ENCODE measurements around the gene KCNQ1.

The KCNQ1 gene

DNA sequence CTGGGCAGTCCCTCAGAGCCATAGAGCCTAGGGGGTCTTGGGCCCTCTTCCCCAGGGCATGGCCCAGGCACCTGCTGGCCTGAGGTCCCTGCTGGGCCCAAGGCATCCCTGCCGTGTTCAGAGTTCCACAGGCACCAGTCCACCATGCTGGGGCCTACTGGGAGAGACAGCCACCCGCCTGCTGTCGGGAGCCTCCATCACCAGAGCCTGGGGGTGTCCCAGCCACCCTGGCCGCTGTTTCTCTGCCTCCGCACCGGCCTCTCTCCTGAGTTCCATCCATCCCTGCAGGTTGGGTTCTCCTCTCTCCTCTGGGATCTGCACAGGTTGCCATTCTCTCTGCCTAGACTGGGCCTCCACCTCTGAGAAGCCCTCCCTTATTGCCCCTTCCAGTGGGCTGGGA is 68.6 kb downstream of the KCNQ1 start:
- Histone ChIP-seq H3K4me3 (ENCODE audit: low read length) (no peak overlapping the region), H3K4me1 (ENCODE audit: control insufficient read depth, insufficient read depth, low read length) (no peaks in the 10 kb centered on the region), H3K27me3 (ENCODE audit: control insufficient read depth, insufficient read depth, low read length) (no peaks in the 10 kb centered on the region), H3K36me3 (ENCODE audit: control insufficient read depth, insufficient read depth, low read length) (no peaks in the 10 kb centered on the region), H3K9ac (ENCODE audit: low read length) (no peak overlapping the region), H3K27ac (ENCODE audit: low read depth, low read length) (no peak overlapping the region)

GRCh38 chr11:2515401-2516275 is 70.8 kb downstream of the KCNQ1 start:
- Histone ChIP-seq H3K27ac (ENCODE audit: low read depth, low read length) (no peak overlapping the region), H3K9ac (ENCODE audit: low read length) (no peak overlapping the region), H3K36me3 (ENCODE audit: control insufficient read depth, insufficient read depth, low read length) (no peaks in the 10 kb centered on the region), H3K4me3 (ENCODE audit: low read length) (no peak overlapping the region), H3K27me3 (ENCODE audit: control insufficient read depth, insufficient read depth, low read length) (no peaks in the 10 kb centered on the region), H3K4me1 (ENCODE audit: control insufficient read depth, insufficient read depth, low read length) (no peaks in the 10 kb centered on the region)

DNA sequence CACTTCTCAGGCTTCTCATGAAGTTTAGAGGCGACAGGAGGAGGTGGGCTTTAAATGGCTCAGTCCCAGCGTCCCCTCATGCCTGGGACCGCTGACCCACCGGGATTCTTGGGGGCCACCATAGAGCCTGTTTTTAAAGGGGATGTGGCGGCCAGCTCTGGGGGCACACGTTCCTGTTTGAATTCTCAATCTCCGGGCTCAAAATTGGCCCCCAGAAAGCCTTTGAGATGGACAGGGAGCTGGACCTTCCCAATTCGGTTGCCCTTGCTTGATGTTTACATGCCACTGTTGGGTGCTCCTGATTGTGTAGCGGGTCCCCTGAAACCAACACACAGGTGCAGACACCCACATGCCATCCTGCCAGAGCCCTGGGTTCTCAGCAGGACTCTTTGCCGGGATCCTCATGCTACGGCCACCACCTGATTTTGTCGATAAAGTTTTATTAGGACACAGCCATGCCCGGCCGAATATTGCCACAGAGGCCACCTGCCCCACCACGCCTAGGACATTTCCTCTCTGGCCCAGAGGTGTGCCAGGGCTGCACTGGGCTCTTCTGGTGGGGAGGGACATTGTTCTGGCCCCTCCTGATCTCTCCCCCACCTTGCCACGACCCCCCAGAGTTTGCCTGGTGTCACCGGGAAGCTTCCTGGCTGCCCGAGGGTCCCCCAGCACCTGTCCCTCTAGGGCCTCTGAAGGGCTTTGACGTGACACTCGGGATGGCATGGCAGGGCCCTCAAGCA is 71.6 kb downstream of the KCNQ1 start:
- H3K27ac ChIP-seq (ENCODE audit: low read depth, low read length) = no peak overlapping the region
- no peak overlapping the region for H3K9ac ChIP-seq (ENCODE audit: low read length)

GRCh38 chr11:2517016-2517385 is 72.2 kb downstream of the KCNQ1 start:
- Histone ChIP-seq H3K27me3 (ENCODE audit: control insufficient read depth, insufficient read depth, low read length) (no peaks in the 10 kb centered on the region), H3K9ac (ENCODE audit: low read length) (no peak overlapping the region), H3K4me3 (ENCODE audit: low read length) (no peak overlapping the region), H3K36me3 (ENCODE audit: control insufficient read depth, insufficient read depth, low read length) (no peaks in the 10 kb centered on the region), H3K4me1 (ENCODE audit: control insufficient read depth, insufficient read depth, low read length) (no peaks in the 10 kb centered on the region), H3K27ac (ENCODE audit: low read depth, low read length) (no peak overlapping the region)

More for the DNA sequence above, 71.6 kb downstream of the KCNQ1 start:
- Histone ChIP-seq H3K27me3 (ENCODE audit: control insufficient read depth, insufficient read depth, low read length) (no peaks in the 10 kb centered on the region), H3K4me1 (ENCODE audit: control insufficient read depth, insufficient read depth, low read length) (no peaks in the 10 kb centered on the region), H3K4me3 (ENCODE audit: low read length) (no peak overlapping the region), H3K36me3 (ENCODE audit: control insufficient read depth, insufficient read depth, low read length) (no peaks in the 10 kb centered on the region)

GRCh38 chr11:2517386-2518064 is 72.7 kb downstream of the KCNQ1 start:
- Histone ChIP-seq H3K27ac (ENCODE audit: low read depth, low read length) (no peak overlapping the region), H3K4me3 (ENCODE audit: low read length) (no peak overlapping the region), H3K4me1 (ENCODE audit: control insufficient read depth, insufficient read depth, low read length) (no peaks in the 10 kb centered on the region), H3K36me3 (ENCODE audit: control insufficient read depth, insufficient read depth, low read length) (no peaks in the 10 kb centered on the region), H3K27me3 (ENCODE audit: control insufficient read depth, insufficient read depth, low read length) (no peaks in the 10 kb centered on the region), H3K9ac (ENCODE audit: low read length) (no peak overlapping the region)

DNA sequence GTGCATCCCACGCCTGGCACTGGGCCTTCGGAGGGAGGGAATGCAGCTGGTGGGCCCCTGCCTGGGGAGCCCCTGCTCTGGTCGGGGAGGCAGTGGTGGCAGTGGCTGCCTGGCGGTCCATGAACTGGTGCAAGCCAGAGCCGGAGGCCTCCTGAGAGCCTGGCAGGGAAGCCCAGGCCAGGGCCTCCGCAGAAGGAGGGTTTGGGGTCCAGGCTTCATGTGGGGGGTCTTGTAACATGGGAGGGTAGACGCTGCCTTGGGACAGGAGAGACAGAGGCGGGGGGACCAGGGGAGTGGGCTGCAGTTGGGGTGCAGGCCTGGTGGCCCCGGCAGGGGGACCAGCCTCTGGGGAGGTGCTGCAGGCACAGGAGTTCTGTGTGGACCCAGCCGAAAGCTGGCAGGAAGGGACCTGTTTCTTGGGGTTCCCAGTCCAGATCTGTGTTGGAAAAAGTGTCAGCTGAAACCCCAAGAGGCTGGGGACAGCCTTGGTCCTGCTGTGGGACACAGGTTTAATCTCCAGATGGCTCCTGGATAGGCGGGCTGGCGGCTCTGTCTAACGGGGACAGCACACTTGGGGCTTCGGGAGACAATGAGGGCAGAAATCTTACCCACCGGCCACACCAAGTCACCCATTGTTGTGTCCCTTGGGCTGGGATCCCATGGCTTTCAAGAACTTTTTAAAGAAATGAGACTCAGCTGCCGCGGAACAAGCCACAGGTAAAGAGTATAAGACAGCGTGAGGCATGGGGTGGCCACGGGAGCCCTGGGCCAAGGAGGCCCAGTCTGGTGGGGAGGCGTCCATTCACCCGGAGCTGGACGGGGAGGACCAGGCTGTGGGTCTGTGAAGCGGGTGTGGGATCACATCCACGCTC is 73.5 kb downstream of the KCNQ1 start:
- Histone ChIP-seq H3K27me3 (ENCODE audit: control insufficient read depth, insufficient read depth, low read length) (no peaks in the 10 kb centered on the region), H3K4me3 (ENCODE audit: low read length) (no peak overlapping the region), H3K36me3 (ENCODE audit: control insufficient read depth, insufficient read depth, low read length) (no peaks in the 10 kb centered on the region), H3K27ac (ENCODE audit: low read depth, low read length) (no peak overlapping the region), H3K9ac (ENCODE audit: low read length) (no peak overlapping the region), H3K4me1 (ENCODE audit: control insufficient read depth, insufficient read depth, low read length) (no peaks in the 10 kb centered on the region)

DNA sequence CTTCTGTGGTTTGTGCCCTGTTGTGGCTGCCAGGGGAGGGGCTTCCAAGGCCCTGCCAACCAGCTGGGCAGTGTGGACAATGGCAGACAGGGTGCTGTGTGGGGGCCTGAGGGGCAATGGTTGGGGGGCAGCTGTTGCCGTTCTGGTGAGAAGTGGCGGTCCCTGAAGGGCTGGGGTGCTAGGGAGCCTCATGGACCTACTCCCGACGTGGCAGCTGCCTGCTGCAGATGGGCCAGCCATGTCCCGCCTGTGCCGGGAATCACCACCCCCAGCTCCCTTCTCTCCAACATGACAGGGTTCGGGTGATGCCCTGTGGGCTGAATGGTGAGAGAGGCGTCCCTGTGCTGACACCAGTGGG is 74.2 kb downstream of the KCNQ1 start:
- Histone ChIP-seq H3K27ac (ENCODE audit: low read depth, low read length) (no peak overlapping the region), H3K4me3 (ENCODE audit: low read length) (no peak overlapping the region), H3K27me3 (ENCODE audit: control insufficient read depth, insufficient read depth, low read length) (no peaks in the 10 kb centered on the region), H3K4me1 (ENCODE audit: control insufficient read depth, insufficient read depth, low read length) (no peaks in the 10 kb centered on the region), H3K9ac (ENCODE audit: low read length) (no peak overlapping the region), H3K36me3 (ENCODE audit: control insufficient read depth, insufficient read depth, low read length) (no peaks in the 10 kb centered on the region)

GRCh38 chr11:2519517-2519861 is 74.7 kb downstream of the KCNQ1 start:
- Histone ChIP-seq H3K27ac (ENCODE audit: low read depth, low read length) (no peak overlapping the region), H3K4me3 (ENCODE audit: low read length) (no peak overlapping the region), H3K9ac (ENCODE audit: low read length) (no peak overlapping the region), H3K36me3 (ENCODE audit: control insufficient read depth, insufficient read depth, low read length) (no peaks in the 10 kb centered on the region), H3K27me3 (ENCODE audit: control insufficient read depth, insufficient read depth, low read length) (no peaks in the 10 kb centered on the region), H3K4me1 (ENCODE audit: control insufficient read depth, insufficient read depth, low read length) (no peaks in the 10 kb centered on the region)

- H3K9ac ChIP-seq (ENCODE audit: low read length) = no peak overlapping the region
- no peaks in the 10 kb centered on the region for H3K4me1 ChIP-seq (ENCODE audit: control insufficient read depth, insufficient read depth, low read length)
- H3K27me3 ChIP-seq (ENCODE audit: control insufficient read depth, insufficient read depth, low read length) = no peaks in the 10 kb centered on the region
- H3K27ac ChIP-seq (ENCODE audit: low read depth, low read length) = no peak overlapping the region
- no peaks in the 10 kb centered on the region for H3K36me3 ChIP-seq (ENCODE audit: control insufficient read depth, insufficient read depth, low read length)
- no peak overlapping the region for H3K4me3 ChIP-seq (ENCODE audit: low read length)
These were observed 75.3 kb downstream of the KCNQ1 start for GRCh38 chr11:2519862-2520735.

GRCh38 chr11:2520736-2521035 is 75.9 kb downstream of the KCNQ1 start:
- no peak overlapping the region for H3K27ac ChIP-seq (ENCODE audit: low read depth, low read length)
- H3K9ac ChIP-seq (ENCODE audit: low read length) = no peak overlapping the region
- no peaks in the 10 kb centered on the region for H3K4me1 ChIP-seq (ENCODE audit: control insufficient read depth, insufficient read depth, low read length)
- no peaks in the 10 kb centered on the region for H3K36me3 ChIP-seq (ENCODE audit: control insufficient read depth, insufficient read depth, low read length)
- H3K27me3 ChIP-seq (ENCODE audit: control insufficient read depth, insufficient read depth, low read length) = no peaks in the 10 kb centered on the region
- no peak overlapping the region for H3K4me3 ChIP-seq (ENCODE audit: low read length)

GRCh38 chr11:2521081-2521732 is 76.4 kb downstream of the KCNQ1 start:
- Histone ChIP-seq H3K4me1 (ENCODE audit: control insufficient read depth, insufficient read depth, low read length) (no peaks in the 10 kb centered on the region), H3K4me3 (ENCODE audit: low read length) (no peak overlapping the region), H3K9ac (ENCODE audit: low read length) (no peak overlapping the region), H3K36me3 (ENCODE audit: control insufficient read depth, insufficient read depth, low read length) (no peaks in the 10 kb centered on the region), H3K27ac (ENCODE audit: low read depth, low read length) (no peak overlapping the region), H3K27me3 (ENCODE audit: control insufficient read depth, insufficient read depth, low read length) (no peaks in the 10 kb centered on the region)
